NCI-H510A (cell line): ENCODE results near the gene KHK.
A peak's percentile ranks its signal among the peaks of the same experiment; 100 is the strongest.
"Not testable (repeated sequence)": the region's sequence is repeated elsewhere in the genome, so short reads cannot be mapped to it uniquely, and the experiment has no call there.

Source experiments
- DNase-seq: peaks from one replicate; lab custom pipeline; 2025; lab: John Stamatoyannopoulos, UW

Gene KHK

DNA sequence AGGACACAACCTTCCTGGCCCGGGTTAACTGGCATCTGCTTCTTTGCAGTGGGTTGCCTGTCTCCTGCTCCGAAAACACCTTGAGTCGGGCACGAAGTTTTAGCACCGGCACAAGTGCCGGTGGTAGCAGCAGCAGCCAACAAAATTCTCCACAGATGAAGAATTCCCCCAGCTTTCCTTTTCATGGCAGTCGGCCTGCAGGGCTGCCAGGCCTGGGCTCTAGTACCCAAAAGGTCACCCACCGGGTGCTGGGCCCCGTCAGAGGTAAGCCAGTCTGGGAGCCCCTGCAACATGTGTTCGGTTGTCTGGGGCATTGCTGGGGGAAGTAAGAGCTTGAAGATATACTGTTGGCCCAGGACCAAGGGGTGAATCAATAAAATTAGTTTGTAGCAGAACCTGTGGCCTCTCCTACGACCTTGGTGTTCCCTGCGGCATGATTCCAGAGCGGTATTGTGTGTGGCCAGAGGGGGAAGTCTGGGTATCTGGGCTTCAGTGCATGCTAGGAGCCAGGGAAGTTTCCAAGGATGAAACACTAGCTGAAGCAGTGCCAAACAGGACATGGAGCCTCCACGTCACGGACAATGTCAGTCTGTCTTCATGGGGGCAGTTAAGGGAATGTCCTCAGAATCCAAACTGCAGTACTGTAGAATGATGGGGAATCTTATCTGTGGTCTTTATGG, 27.3 kb upstream of the KHK start:
- DNase-seq = no peak

DNA sequence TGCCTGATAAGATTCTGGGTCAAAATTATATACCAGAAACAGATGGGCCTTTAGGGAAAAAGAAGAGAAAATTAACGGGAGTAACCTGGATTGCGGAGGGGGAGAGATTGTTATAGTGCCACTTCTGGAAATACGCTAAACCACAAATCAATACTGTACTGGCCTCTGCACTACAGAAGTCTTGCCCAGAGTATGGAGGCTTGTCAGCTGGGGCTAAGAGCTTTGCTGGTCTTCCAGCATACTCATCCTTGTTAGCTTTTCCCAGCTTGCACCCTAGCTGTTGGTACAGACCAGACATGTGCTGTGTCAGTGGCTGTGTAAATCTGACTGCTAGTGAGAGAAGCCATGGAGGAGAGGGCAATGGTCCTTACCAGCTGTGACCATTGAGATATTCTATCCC, 26.2 kb upstream of the KHK start:
- no peak for DNase-seq

DNA sequence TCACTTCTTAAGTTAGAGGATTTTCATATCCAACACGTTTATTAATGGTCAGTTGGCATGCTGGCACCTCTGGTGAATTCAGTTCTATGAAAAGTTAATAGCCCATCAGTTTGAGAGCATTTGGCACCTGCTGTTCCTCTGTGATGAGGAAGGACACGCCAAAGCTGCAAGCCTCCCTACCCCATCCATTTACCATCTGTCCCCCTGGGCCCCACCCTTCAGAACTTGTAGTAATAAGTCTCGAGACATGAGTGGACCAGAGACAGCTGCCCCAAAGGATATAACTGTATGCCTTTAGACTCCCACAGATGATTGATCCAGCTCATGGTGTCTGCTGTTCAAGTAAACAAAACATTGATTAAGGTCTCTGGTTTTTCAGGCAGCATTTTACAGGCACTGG, 21.4 kb upstream of the KHK start:
- DNase-seq = no peak

DNA sequence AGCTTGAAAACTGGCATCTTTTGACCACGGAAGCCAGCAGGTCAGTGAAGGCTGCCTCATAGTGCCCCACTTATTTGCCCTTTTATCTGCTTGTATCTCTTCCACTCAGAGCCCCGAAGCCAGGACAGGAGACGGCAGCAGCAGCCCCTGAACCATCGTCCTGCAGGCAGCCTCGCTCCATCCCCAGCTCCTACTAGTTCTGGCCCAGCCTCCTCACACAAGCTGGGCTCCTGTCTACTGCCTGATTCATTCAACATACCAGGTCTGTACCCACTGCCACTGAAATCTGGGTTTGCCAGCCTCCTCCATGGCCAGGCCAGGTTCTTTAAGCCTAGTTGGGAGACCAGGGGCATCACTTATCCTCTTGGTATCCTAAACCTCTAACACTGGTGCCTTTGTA, 19.2 kb upstream of the KHK start:
- no peak for DNase-seq

DNA sequence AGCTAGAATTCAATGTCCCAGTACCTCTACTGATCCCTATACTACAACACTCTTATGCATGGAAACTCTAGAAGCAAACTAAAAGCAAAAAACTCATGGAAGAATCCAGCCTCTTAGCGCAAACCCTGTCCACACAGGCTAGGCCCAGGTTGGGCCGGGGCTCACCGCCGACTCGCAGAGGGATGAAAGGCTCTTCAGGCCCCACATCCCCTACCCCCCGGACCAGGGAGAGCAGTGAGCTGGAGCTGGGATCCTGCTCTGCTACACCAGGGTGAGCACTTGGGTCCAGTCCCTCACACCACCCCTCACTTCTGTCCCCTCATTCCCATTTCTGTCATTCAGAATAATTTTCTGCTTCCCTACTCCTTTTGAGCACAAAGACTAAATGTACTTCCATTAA, 17.1 kb upstream of the KHK start:
- no peak for DNase-seq

DNA sequence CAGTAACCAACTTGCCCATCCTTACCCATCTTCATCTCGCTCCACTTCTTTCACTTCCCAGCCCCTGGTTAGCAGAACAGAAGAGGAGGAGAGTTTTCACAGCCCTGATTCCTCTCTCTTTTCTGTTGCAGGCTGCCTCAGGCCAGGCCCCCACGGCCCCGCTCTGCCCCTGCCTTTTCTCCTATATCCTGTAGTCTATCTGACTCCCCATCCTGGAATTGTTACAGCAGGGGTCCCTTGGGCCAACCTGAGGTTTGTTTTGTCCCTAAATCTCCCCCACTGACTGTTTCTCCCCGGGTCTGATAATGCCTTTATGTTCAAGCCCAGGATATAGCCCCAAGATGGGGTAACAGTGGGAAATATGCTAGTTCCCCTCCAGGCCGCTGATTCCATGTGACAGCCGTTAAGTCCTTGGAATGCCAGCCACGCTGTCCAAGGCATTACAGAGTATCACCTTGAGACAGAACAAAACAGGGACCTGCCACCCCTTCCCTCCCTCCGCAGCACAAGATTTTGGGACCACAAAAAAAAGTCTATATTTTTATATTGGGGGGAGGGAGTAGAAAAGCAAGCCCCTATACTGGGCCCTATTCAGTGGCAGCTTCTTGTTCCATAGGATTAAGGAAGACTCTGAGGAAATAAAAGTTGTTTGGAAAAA, 16.5 kb upstream of the KHK start:
- no peak for DNase-seq

DNA sequence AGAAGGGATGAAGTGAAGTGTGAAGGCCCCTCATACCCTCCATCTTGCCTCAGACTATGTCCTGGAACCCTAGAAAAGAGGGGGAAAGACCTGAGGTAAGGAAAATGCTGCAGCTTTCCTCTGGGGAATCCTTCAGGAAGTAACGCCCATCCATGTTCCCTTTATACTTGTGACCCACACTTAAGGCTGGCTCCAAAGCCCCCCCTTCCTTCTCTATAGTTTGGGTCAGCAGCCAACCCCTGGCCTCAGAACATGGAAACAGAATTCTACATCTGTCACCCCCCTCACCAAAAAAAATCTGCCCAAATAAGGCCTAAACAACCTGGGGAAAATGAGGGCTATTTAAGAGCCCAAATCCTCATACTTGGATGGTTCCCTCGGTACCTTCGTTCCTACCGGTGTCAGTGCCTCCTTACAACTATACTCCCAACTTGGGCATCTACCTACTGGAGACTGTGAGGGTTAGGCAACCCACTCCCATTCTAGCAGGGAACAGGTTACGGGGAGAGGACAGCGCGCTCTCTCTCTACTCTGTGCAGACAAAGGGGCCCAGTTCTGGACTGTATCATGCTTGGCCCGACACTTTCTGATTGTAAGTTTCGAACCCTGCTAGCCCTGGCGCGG, 15.8 kb upstream of the KHK start:
- no peak for DNase-seq

DNA sequence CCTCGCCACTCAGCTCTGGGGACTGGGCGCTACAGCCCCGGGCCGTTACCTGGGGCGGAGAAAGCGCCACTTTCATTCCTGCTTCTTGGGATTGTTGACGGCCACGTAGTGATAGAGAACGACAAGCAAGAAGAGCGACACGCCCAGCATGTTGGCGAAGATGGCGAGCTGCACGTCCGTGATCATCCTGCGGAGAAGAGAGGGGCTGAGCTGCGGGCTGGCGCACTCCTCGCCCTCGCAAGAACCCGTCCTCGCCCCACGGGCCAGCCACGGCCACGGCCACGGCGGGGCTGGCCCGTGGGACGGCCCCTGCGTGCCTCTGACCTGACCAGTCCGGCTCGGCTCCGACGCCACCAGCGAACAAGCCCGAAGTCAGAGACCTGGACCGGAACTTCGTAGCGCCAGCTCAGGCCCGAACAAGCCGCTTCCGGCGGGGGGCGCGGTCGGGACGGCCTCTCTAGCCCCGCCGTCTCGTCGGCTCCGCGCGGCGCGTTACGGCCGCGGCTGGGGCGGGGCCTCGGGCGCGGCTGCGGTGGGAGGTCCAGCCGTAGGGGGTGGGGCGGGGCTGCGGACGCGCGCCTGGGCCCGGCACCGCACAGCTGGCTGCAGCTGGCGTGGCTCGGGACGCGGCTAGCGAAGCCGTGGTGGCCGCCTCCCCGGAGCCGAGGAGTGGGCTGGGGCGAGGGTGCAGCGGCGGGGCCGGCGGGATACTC, 15.1 kb upstream of the KHK start, which contains the start of gene OST4:
Gene OST4 (minus strand): TSS at position 378 of the 713 bp plus-strand sequence.
- DNase-seq = peak; percentile 93

DNA sequence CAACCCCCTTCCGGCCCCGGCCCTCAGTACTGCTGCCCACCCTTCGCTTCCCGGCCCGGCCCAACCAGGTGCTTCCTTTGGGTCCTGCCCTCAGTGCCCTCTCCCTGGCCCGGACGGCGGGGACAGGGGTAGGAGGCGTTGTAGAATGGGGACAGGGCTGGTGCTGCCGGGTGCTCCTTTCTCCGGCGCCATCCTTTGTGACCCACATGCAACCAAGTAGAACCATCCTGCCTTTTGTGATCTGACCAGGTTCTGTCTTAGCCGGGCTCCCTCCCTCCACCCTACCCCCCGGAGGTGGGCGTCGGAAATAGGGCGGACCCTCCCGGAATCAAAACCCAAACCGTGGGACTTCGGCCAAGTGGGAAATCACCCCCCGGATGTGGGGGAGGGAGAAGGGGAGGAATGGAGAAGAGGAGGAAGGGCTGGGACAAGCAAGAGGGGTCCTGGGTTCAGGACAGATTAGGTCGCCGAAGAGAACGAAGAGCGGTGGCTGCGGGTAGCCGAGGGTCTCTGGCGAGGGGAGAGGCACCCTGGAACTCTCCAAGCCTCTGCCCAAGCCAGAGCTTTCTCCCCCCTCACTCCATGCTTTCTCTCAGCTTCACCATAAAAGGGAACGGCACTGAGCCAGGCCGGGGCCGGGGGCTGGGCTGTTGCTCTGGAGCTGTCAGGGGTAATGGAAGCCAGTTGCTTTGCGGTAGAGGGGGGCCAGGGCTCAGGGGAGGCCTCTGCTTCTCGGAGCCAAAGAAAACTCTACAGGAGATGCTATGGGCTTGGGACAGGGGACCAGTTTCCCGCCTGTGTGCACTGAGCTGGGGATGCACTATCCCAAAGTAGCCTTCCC, 14.4 kb upstream of the KHK start:
- no peak for DNase-seq

DNA sequence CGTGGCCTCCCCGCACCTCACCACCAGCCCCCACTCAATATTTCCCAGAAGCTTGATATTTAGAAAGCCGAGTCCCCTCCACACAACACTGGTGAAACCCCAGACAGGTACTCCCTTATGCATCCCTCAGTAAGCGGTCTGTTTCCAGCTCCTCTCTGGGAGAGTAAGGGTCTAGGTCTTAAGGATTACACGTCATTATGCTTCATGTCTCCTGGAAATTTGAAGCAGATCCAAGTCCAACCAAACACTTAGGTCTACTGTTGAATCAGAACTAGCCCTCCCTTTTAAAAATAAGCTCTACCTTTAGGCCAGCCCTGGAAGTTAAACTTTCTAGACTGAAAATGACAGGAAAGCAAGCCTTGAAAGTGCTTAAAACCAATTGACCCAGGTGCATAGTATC, 13.7 kb upstream of the KHK start:
- DNase-seq = no peak

DNA sequence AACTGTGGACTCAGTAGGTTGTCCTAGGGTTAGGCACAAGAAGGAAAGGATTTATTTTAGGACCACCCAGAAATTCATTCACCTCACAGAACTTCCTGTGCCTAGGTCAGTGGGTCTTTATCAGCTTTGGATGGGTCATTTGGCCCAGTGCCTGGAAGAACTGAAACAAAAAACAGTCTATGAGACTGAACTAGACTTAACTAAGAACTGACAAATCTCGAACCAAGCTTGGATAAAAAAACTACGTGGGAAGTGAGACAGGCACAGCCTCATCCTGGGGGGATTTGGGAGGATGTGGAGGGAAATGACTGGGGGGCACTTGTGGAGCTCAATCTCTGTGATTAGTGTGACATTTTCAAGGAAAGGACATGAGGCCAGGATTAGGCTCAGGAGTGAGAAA, 12.8 kb upstream of the KHK start:
- no peak for DNase-seq

DNA sequence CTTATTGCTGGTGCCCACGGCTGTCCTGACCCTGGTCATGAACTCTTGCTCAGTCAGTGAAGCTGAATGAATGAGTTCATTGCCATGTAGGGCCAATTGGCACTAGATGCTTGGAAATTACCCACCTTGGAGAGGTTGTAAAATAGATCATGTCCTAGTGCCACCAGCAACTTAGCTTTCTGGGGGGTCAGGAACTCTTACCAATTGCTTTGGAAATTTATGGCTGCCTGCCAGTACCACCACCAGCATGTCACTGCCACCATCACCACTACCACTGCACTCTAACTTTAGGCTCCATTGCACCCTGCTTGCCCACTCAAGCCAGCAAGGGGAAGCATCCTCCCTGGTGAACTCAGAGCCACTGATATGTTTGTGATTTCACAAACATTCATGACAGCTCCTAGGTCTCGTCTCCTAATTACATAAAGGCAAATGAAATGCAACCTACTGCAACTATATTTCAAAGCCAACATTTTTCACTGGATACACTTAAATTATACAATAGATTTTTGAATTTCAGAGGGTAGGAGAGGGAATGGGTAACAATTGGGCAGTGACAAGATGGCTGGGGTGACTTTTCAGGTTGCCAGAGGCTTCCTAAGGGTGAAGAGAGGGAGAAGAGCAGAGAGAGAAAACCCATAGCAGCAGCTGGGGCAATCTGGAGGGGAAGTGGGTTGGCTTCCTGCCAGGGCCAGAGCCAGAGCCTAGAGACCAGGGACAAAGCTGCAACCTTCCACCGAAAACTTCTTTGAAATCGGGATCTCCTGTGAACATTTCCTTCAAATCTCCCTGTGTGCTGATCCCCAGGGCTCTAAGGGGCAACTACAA, 11.6 kb upstream of the KHK start:
- peak; percentile 41 for DNase-seq

DNA sequence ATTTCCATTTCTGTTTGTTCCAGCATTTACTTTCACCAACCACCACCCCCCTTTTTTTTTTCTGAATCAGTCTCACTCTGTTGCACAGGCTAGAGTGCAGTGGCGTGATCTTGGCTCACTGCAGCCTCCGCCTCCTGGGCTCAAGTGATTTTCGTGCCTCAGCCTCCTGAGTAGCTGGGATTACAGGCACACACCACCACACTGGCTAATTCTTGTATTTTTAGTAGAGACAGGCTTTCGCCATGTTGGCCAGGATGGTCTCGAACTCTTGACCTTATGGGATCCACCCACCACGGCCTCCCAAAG, 11.1 kb upstream of the KHK start:
- DNase-seq = not testable (repeated sequence)

DNA sequence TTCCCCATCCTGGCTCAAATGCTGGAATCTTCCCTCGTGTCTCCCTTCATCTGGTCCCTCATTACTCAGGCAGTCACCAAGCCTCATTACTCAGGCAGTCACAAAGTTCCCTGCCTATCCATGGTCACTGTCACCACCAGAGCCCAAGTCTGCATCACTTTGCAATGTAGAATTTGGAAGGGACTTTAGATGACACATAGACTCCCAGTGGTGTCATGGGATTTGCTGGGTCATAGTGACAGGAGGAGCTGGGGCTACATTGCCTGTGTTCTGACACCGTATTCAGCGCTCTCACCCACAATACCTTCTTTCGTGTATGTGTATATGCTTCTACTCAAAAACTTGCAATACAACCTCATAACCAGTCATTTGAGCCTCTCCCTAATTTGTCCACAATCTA, 10.2 kb upstream of the KHK start:
- no peak for DNase-seq

DNA sequence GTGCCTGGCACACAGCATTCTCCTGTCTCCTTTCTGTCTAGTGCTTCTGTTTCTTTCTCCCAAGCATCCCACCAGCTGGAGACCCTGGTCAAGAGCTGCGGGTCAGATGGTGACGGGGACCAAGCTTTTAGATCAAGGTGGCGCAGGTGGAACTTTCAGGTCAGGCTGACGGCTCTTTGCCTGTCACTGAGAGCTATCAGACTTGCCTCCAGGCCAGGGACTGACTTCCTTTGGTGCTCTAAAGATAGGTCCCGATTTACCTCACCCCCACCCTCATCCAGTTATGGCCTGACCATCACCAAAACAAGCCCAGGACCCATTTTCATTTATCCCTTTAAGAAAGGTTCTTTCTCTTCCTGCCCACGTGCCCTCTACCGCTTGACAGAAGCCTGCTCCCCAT, 9.3 kb upstream of the KHK start:
- DNase-seq = no peak

DNA sequence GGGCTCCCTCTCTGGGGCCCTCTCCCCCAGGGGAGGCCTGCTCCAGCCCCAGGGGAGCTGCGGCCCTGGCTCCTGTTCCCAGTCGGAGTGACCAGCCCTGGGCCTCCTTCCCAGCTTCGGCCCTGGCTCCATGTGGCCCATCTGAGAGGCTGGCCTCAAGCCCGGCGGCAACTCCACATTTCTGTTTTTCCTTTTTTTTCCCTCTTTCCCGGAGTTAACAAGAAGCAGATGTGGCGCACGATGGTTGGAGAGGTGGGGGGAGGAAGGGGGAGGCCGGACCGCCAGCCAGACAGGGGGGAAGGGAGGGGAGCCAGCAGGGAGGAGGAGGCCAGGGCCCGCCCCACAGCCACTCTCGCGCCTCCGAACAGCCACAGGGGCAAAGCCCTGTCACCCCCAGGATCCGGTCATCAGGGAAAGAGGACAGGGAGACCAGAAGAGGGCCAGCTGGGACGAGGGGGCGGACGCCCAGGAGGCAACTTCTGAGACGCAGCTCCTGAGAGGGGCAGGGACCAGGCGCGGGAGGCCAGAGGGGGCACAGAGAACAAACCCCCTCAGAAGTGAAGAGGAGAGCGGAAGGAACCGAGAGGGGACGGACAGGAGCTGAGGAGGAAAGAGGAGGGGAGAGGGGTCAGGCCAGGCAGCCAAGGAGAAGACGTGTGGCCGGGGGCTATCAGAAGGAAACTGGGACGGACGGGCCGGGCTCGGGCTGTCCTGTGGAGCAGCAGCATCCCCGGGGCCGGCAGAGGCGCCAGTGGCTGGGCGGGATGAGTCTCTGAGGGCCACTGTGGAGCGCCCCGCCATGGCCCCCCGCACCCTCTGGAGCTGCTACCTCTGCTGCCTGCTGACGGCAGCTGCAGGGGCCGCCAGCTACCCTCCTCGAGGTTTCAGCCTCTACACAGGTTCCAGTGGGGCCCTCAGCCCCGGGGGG, 8.0 kb upstream of the KHK start, which contains the start of gene EMILIN1:
Gene EMILIN1 (plus strand): TSS at position 349 of the 928 bp plus-strand sequence. CDS start 451 bp downstream, at position 800.
- no peak for DNase-seq

DNA sequence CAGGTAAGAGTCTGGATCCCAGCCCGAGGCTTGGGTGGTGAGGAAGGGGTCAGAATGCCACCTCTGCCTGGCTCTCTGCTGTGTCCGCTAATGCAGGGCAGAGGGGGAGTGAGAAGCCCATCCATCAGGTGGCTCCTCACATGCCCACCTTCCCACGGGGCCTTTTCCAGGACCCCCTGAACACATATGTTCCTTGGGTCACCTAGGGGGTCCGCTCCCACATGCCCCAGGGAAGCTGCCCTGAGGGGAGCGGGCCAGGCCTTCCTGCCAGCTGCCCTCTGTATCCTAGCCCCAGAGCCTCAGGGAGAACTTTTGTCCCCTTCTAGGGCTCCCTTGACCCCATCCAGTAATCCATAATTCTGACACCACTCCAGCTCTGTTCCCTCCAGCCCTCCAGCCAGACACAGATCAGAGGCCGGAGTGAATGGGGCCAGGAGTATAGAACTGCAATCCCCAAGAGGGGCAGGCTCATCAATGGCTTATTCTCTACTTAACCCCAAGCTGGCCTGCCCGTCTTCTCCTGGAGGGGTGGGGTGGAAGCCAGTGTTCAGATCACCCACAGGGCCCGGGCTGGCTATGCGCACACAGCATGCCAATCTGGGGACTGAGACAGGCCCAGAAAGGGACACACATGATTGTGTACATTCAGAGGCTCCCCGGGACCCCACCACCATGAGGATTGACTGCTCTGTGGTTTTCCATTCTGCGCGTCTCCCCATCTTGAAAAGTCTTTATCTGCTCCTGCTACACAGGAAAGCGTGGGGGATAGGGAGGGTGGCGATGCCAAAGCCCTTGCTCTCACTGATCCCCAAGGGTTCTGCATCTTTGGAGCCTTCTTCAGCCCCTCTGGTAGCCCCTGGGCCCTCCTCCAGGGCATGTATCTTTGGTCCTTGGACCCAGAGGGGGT, 7.1 kb upstream of the KHK start:
- DNase-seq = no peak

DNA sequence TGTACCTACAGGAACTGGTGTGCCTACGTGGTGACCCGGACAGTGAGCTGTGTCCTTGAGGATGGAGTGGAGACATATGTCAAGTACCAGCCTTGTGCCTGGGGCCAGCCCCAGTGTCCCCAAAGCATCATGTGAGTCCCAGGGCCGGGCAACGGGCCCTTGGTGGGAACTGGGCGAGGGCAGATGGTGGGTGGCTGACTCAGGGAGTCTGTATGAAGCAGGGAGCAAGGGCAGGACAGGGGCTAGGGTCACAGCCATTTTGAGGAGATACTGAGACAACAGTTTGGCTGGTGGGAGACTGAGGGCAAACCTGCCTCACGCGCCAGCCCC, 6.5 kb upstream of the KHK start:
- no peak for DNase-seq

DNA sequence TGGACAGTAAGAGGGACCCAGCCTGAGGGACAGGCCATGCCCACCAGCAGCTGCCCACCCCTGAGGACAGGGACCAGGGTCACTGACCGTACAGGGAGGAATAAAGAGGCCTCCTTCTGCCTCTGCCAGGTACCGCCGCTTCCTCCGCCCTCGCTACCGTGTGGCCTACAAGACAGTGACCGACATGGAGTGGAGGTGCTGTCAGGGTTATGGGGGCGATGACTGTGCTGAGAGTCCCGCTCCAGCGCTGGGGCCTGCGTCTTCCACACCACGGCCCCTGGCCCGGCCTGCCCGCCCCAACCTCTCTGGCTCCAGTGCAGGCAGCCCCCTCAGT, 6.0 kb upstream of the KHK start:
- DNase-seq = no peak
